ENCODE data around the gene TIMP2. TPM values are rescaled to one million over a fixed set of nuclear protein-coding genes. Genes with fewer than 3 reads are reported as not detected.
A peak's percentile ranks its signal among the peaks of the same experiment; 100 is the strongest.

Gene TIMP2
- total RNA-seq, 1 donor from 2014 or later = 109 TPM

- H3K27me3 Mint-ChIP-seq (ENCODE audit: low read depth) = no peaks in the 10 kb centered on the region
- no peak for DNase-seq (ENCODE audit: low spot score in 2 of 2, unreplicated experiment in 2 of 2)
Measured at GRCh38 chr17:78940258-78940657, 15.1 kb upstream of the TIMP2 start.

DNA sequence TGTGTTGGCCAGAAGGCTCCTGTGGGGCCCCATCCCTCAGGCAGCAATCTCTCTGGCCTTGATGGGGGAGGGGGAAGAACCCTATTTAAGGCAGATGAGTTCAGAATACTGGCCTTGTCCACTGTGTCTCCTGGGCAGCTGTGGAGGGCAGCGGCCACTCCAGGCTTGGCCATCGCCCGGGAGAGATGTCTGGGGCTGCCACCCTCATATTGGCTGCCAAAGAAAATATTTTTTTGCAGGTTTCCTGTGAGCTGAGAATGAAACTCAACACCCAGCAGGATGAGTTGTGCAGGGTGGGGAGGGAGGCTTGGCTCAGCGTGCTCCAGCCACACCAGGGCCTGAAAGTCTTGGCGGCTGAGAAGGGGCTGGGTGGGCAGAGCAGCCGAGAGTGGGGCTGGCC lies 14.4 kb upstream of the TIMP2 start:
- H3K9me3 Mint-ChIP-seq = no peaks in the 10 kb centered on the region
- no peak overlapping the region for H3K4me3 Mint-ChIP-seq
- H3K27ac Mint-ChIP-seq = no peak overlapping the region
- H3K4me1 Mint-ChIP-seq = peaks cover 26% of the 10 kb centered on the region
- H3K27me3 Mint-ChIP-seq (ENCODE audit: low read depth) = no peaks in the 10 kb centered on the region
- DNase-seq (ENCODE audit: low spot score in 2 of 2, unreplicated experiment in 2 of 2) = no peak
- TF ChIP-seq CTCF (IDR thresholded peaks at IDR 0.05; ENCODE audit: unreplicated experiment) = no peak
- H3K36me3 Mint-ChIP-seq = no peaks in the 10 kb centered on the region

More at GRCh38 chr17:78940258-78940657, 15.1 kb upstream of the TIMP2 start:
- Mint-ChIP-seq H3K4me1 (peaks cover 21% of the 10 kb centered on the region), H3K9me3 (no peaks in the 10 kb centered on the region), H3K27ac (peak overlapping the region; percentile 82), H3K36me3 (no peaks in the 10 kb centered on the region), H3K4me3 (no peak overlapping the region)
- TF ChIP-seq CTCF (IDR thresholded peaks at IDR 0.05; ENCODE audit: unreplicated experiment) = no peak

DNA sequence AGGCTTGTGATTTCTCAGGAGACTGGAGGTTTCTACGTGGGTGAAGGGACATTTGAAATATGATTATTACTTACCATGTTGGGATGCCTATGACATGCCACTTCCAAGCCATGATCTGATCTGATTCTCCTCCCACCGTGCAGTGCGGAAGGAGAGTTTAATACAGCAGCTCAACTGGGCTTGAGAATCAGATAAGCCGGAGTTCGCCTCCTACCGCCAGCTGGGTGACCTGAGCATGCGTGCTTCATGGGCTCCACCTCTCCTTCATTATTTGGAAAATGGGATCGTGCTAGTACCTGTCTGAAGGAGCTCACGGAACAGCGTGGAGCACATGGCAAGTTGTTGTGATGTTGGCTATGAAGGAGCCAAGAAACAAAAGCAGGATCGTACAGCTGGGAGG lies 12.4 kb upstream of the TIMP2 start:
- Mint-ChIP-seq H3K9me3 (no peaks in the 10 kb centered on the region), H3K27ac (no peak overlapping the region), H3K27me3 (ENCODE audit: low read depth) (no peaks in the 10 kb centered on the region), H3K36me3 (no peaks in the 10 kb centered on the region), H3K4me3 (no peak overlapping the region), H3K4me1 (peaks cover 36% of the 10 kb centered on the region)
- TF ChIP-seq CTCF (IDR thresholded peaks at IDR 0.05; ENCODE audit: unreplicated experiment) = no peak
- no peak for DNase-seq (ENCODE audit: low spot score in 2 of 2, unreplicated experiment in 2 of 2)

DNA sequence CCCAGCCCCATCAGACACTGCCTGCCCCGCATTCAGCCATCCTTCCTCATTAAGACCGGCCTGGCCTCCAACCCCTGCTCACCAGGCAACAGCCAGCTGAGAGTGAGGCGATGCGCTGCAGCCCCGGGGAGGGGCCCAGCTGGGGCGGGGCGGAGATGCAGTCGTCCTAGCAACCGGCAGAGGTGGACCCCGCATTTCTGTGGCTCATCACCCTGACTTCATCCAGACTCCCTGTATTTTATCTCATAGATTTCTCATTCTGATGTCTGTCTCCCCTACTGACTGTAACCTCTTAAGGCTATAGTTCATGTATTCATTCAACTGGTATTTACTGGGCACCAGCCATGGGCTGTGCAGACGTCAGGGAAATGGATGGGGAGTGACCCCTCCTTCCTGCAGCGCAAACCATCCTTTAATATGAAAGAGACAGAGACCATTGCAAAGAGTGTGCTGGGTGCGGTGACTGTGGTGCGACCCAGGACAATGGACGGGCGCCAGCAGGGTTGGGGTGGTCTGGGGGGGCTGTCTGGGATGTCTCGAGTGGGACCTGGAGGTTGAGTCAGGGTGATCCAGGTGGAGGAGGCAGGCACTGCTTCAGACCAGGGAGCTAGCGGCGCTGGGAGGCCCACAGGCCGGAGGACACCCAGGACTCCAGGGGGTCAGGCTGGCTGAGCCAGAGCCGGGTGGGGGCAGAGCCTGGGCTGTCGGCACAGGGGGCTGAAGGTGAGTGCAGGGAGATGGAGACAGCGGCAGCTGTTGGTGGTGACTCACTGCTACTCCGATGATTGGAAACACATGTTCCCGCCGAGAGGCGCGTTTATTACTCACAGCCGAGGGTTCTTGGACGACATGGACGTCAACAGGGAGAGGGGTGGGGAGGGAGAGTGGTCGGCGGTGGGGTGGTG lies 10.5 kb upstream of the TIMP2 start:
- H3K27me3 Mint-ChIP-seq (ENCODE audit: low read depth) = no peaks in the 10 kb centered on the region
- peak overlapping the region; percentile 93 for H3K27ac Mint-ChIP-seq
- H3K36me3 Mint-ChIP-seq = no peaks in the 10 kb centered on the region
- no peaks in the 10 kb centered on the region for H3K9me3 Mint-ChIP-seq
- DNase-seq (ENCODE audit: low spot score in 2 of 2, unreplicated experiment in 2 of 2) = peak; percentile 48 to 62
- H3K4me1 Mint-ChIP-seq = peaks cover 35% of the 10 kb centered on the region
- no peak overlapping the region for H3K4me3 Mint-ChIP-seq
- TF ChIP-seq CTCF (IDR thresholded peaks at IDR 0.05; ENCODE audit: unreplicated experiment) = no peak

- peaks cover 30% of the 10 kb centered on the region for H3K4me1 Mint-ChIP-seq
- no peaks in the 10 kb centered on the region for H3K9me3 Mint-ChIP-seq
- peak overlapping the region; percentile 82 for H3K27ac Mint-ChIP-seq
- H3K4me3 Mint-ChIP-seq = no peak overlapping the region
- no peaks in the 10 kb centered on the region for H3K27me3 Mint-ChIP-seq (ENCODE audit: low read depth)
- no peak for TF ChIP-seq CTCF (IDR thresholded peaks at IDR 0.05; ENCODE audit: unreplicated experiment)
- H3K36me3 Mint-ChIP-seq = no peaks in the 10 kb centered on the region
- no peak for DNase-seq (ENCODE audit: low spot score in 2 of 2, unreplicated experiment in 2 of 2)
Measured at GRCh38 chr17:78934681-78935418, 9.7 kb upstream of the TIMP2 start.
